Gastrocnemius medialis (tissue), 4 donors: ENCODE measurements around the gene LRRC59. TPM values are rescaled to one million over a fixed set of nuclear protein-coding genes. Genes with fewer than 3 reads are reported as not detected.

Experiments
- ATAC-seq, 2 donors: fragments of 150-250 bp; one replicate each; pipeline ENCODE4 v1.9.1; 2016
- DNase-seq, 2 donors: peaks; one replicate each; pipeline ENCODE4 v3.0.0-alpha.2; 2019
- H3K27ac ChIP-seq, 4 donors: fragments of 200-600 bp; sonication (generic); 1 replicate in 1 of 4; 2 replicates in 3 of 4; pipeline ENCODE4 v1.5.1; 2016 to 2018; ENCODE audit warnings: mild to moderate bottlenecking in 2 of 4, moderate library complexity in 1 of 4
- H3K27me3 ChIP-seq, 3 donors: fragments of 200-600 bp; sonication (generic) in 2 of 3; 1 replicate in 1 of 3; 2 replicates in 2 of 3; pipeline versions ENCODE4 v1.5.1 to v1.6.0; 2016 to 2019; ENCODE audit warnings: mild to moderate bottlenecking in 1 of 3, moderate library complexity in 1 of 3
- H3K36me3 ChIP-seq, 2 donors: fragments of 200-600 bp; sonication (generic) in 1 of 2; one replicate each; pipeline ENCODE4 v1.5.1; 2017 to 2018
- H3K4me1 ChIP-seq, 2 donors: fragments of 200-600 bp; sonication (generic) in 1 of 2; one replicate each; pipeline ENCODE4 v1.5.1; 2016 to 2017; ENCODE audit warnings: mild to moderate bottlenecking in 2 of 2
- H3K4me3 ChIP-seq, 4 donors: fragments of 200-600 bp; sonication (generic) in 3 of 4; 1 replicate in 1 of 4; 2 replicates in 3 of 4; pipeline ENCODE4 v1.5.1; 2016 to 2019; ENCODE audit warnings: mild to moderate bottlenecking in 2 of 4
- H3K9me3 ChIP-seq, 3 donors: fragments of 200-600 bp; sonication (generic) in 2 of 3; 1 replicate in 1 of 3; 2 replicates in 2 of 3; pipeline ENCODE4 v1.5.1; 2016 to 2019
- CTCF ChIP-seq, 5 experiments: fragments of 450-650 bp in 3 of 5; fragments of 200-600 bp in 2 of 5; sonication (generic) in 2 of 5; IDR thresholded peaks in 4 of 5; conservative IDR thresholded peaks in 1 of 5; 1 replicate in 4 of 5; 2 replicates in 1 of 5; pipeline ENCODE4 v1.5.1; 2016 to 2019; ENCODE audit warnings: antibody characterized with exemption in 5 of 5, mild to moderate bottlenecking in 3 of 5, moderate library complexity in 3 of 5
- POLR2A ChIP-seq, 2 donors: fragments of 450-650 bp; IDR thresholded peaks; one replicate each; pipeline ENCODE4 v1.6.1; 2017; ENCODE audit warnings: antibody characterized with exemption in 2 of 2, mild to moderate bottlenecking in 2 of 2, moderate library complexity in 2 of 2
- in situ Hi-C, 4 donors: fragments of 200-750 bp; cut with MboI; loops; one replicate each; pipeline versions ENCODE4 v1.15.0 to v1.8.0; 2017; ENCODE audit warnings: low sequenced_read_pairs in 4 of 4
- intact Hi-C: fragments of 100-400 bp; cut with DNase I; formaldehyde crosslinking; loops from one replicate; pipeline ENCODE4 v1.15.1; 2023; ENCODE audit warnings: low total_unique reads
- total RNA-seq, 4 donors: library from RNA; depleted of rRNA; stranded (reverse); fragments of >200 nt; gene quantifications; one replicate each; pipeline versions ENCODE4 v1.1.0 to v1.2.3, GENCODE V29; 2016

Gene LRRC59
- total RNA-seq, 4 donors from 2014 or later: 25.4 to 73.2 (median 55.8) TPM

GRCh38 chr17:50371526-50371925 lies 25.8 kb downstream of the LRRC59 start:
- Histone ChIP-seq H3K9me3 (no peaks in the 10 kb centered on the region), H3K4me3 (peak overlapping the region in 3 of 4 donors; percentile 83 to 98 (median 85)), H3K27me3 (no peaks in the 10 kb centered on the region), H3K36me3 (peaks cover 0 to 44% of the 10 kb centered on the region in 2 donors), H3K27ac (peak overlapping the region in 2 of 4 donors; percentile 97 to 99), H3K4me1 (peaks cover 20 to 33% of the 10 kb centered on the region in 2 donors)
- intact Hi-C loops (no loop called here), in situ Hi-C loops (no loop called here)
- DNase-seq: no peak
- no peak for ATAC-seq
- TF ChIP-seq CTCF (IDR thresholded peaks at IDR 0.05 in 4 of 5, conservative IDR thresholded peaks at IDR 0.05 in 1 of 5) (no peak), POLR2A (IDR thresholded peaks at IDR 0.05) (no peak)

GRCh38 chr17:50370052-50370451 lies 27.3 kb downstream of the LRRC59 start:
- H3K4me3 ChIP-seq: no peak overlapping the region
- TF ChIP-seq CTCF (IDR thresholded peaks at IDR 0.05 in 4 of 5, conservative IDR thresholded peaks at IDR 0.05 in 1 of 5) (no peak), POLR2A (IDR thresholded peaks at IDR 0.05) (no peak)
- H3K27me3 ChIP-seq: no peaks in the 10 kb centered on the region
- in situ Hi-C loops (no loop called here), intact Hi-C loops (no loop called here)
- DNase-seq: no peak
- no peaks in the 10 kb centered on the region for H3K9me3 ChIP-seq
- H3K4me1 ChIP-seq: peaks cover 20 to 33% of the 10 kb centered on the region in 2 donors
- ATAC-seq: peak in 1 of 2 donors; percentile 7
- peak overlapping the region in 2 of 4 donors; percentile 31 to 54 for H3K27ac ChIP-seq
- H3K36me3 ChIP-seq: peaks cover 0 to 56% of the 10 kb centered on the region in 2 donors

DNA sequence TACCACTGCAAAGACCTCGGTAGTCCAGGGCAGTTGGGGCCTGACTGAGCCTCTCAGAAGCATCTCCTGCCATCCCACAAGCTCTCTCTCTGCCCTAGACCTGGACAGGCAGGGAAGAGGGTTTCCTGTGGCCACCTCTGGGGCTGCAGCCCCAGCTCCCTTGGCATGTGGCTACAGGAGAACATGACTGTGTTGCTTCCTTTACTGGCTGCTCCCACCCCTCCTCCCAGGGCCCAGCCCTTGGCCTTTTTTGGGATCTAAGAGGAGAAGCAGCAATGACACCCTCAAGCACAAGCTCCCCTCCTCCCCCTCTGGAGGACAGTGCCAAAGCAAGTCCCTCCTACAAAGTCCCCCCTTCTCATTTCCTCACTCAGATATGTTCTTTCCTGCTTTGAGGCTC lies 29.9 kb downstream of the LRRC59 start:
- ATAC-seq: no peak
- H3K36me3 ChIP-seq: peaks cover 0 to 56% of the 10 kb centered on the region in 2 donors
- TF ChIP-seq CTCF (IDR thresholded peaks at IDR 0.05 in 4 of 5, conservative IDR thresholded peaks at IDR 0.05 in 1 of 5) (no peak), POLR2A (IDR thresholded peaks at IDR 0.05) (no peak)
- no peaks in the 10 kb centered on the region for H3K27me3 ChIP-seq
- intact Hi-C loops: no loop called here
- no peak overlapping the region for H3K27ac ChIP-seq
- no peak for DNase-seq
- H3K4me1 ChIP-seq: peaks cover 17 to 26% of the 10 kb centered on the region in 2 donors
- H3K4me3 ChIP-seq: no peak overlapping the region
- no peaks in the 10 kb centered on the region for H3K9me3 ChIP-seq
- in situ Hi-C loops: no loop called here

DNA sequence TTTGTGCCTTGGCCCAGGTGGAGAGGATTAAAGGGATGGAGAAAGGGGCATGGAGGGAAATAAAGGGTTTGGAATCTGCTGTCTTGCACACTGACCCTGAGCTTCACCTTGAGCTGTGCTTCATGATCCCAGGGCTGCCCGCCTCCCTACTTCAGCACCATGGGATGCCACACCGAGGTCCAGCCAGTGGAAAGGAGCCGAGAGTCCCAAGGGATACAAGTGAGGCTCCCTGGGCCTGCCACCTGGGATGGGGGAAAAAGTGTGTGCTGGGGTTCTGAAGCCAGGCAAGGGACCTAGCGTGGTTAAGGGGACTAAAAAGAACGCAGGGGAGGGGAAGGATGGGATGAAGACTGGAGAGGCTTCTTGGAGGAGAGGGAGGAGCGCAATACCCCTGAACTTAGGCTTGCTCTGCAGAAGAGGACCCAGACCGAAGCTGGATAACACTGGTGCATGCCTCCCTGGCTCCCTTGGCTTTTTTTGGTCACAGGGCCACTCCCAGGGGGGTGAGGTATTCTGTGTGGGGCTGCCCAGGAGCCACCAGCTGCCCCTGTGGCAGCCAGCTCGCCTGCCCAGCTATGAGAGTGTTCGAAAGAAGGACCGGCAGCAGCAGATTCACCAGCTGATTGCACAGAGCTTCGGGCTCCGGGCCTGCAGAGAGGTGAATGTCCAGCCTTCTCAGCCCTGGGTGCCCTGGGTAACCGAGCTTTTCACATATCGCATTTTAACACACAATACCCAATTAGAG lies 31.5 kb downstream of the LRRC59 start:
- DNase-seq (peak in 1 of 2 donors; percentile 5), ATAC-seq (no peak)
- Histone ChIP-seq H3K36me3 (peaks cover 0 to 55% of the 10 kb centered on the region in 2 donors), H3K9me3 (no peaks in the 10 kb centered on the region), H3K4me3 (no peak overlapping the region), H3K4me1 (peaks cover 5 to 12% of the 10 kb centered on the region in 2 donors), H3K27ac (no peak overlapping the region), H3K27me3 (no peaks in the 10 kb centered on the region)
- in situ Hi-C loops (no loop called here), intact Hi-C loops (no loop called here)
- TF ChIP-seq CTCF (IDR thresholded peaks at IDR 0.05 in 4 of 5, conservative IDR thresholded peaks at IDR 0.05 in 1 of 5): no peak
- TF ChIP-seq POLR2A (IDR thresholded peaks at IDR 0.05): no peak
